Stimulated activated CD8-positive, alpha-beta memory T cell treated with anti-CD3 and anti-CD28 coated beads, Interleukin-7, amount 100 ng/mL, for 1 hour (primary cell): ENCODE results near the gene PARD3.
"Not testable (repeated sequence)": the region's sequence is repeated elsewhere in the genome, so short reads cannot be mapped to it uniquely, and the experiment has no call there.

ENCODE experiments used
- DNase-seq, 2 donors: peaks; one replicate each; pipeline ENCODE4 v3.0.0-alpha.2; 2020; ENCODE audit warnings: low read depth in 2 of 2

PARD3 gene

GRCh38 chr10:34389801-34390200, 425.3 kb downstream of the PARD3 start:
- DNase-seq = no peak

GRCh38 chr10:34386921-34387320, 428.2 kb downstream of the PARD3 start:
- no peak for DNase-seq

GRCh38 chr10:34384372-34384771, 430.7 kb downstream of the PARD3 start:
- no peak for DNase-seq

- DNase-seq = no peak
These were observed 432.5 kb downstream of the PARD3 start for GRCh38 chr10:34382626-34383025.

GRCh38 chr10:34380856-34381255, 434.2 kb downstream of the PARD3 start:
- DNase-seq = no peak

GRCh38 chr10:34378297-34378696, 436.8 kb downstream of the PARD3 start:
- no peak for DNase-seq

GRCh38 chr10:34377833-34378232, 437.3 kb downstream of the PARD3 start:
- no peak for DNase-seq

- no peak for DNase-seq
These were observed 440.6 kb downstream of the PARD3 start for GRCh38 chr10:34374356-34375045.

GRCh38 chr10:34373211-34373610, 441.9 kb downstream of the PARD3 start:
- DNase-seq = no peak

GRCh38 chr10:34372509-34372908, 442.6 kb downstream of the PARD3 start:
- DNase-seq = no peak

GRCh38 chr10:34370126-34370525, 445.0 kb downstream of the PARD3 start:
- no peak for DNase-seq

GRCh38 chr10:34369120-34369519, 446.0 kb downstream of the PARD3 start:
- no peak for DNase-seq

GRCh38 chr10:34364253-34365037, 450.7 kb downstream of the PARD3 start:
- DNase-seq = no peak

- no peak for DNase-seq
These were observed 454.1 kb downstream of the PARD3 start for GRCh38 chr10:34360984-34361383.

- no peak for DNase-seq
These were observed 455.7 kb downstream of the PARD3 start for GRCh38 chr10:34359435-34359813.

GRCh38 chr10:34358729-34359434, 456.2 kb downstream of the PARD3 start:
- no peak for DNase-seq

- DNase-seq = no peak
These were observed 458.6 kb downstream of the PARD3 start for GRCh38 chr10:34356463-34356862.

GRCh38 chr10:34353530-34353929, 461.6 kb downstream of the PARD3 start:
- DNase-seq = not testable (repeated sequence)

GRCh38 chr10:34352599-34353204, 462.4 kb downstream of the PARD3 start:
- DNase-seq = not testable (repeated sequence)

- DNase-seq = no peak
These were observed 463.9 kb downstream of the PARD3 start for GRCh38 chr10:34351161-34351560.

GRCh38 chr10:34348917-34349485, 466.1 kb downstream of the PARD3 start:
- no peak for DNase-seq

GRCh38 chr10:34348021-34348420, 467.1 kb downstream of the PARD3 start:
- no peak for DNase-seq
